SK-N-DZ (cell line): Measurements from ENCODE around the gene OR10AD1.
"Not testable (repeated sequence)": the region's sequence is repeated elsewhere in the genome, so short reads cannot be mapped to it uniquely, and the experiment has no call there.

Source experiments
- DNase-seq: peaks from one replicate; pipeline ENCODE4 v3.0.0-alpha.2; 2015; ENCODE audit warnings: low spot score

Gene OR10AD1

GRCh38 chr12:48163150-48163747, 39.8 kb downstream of the OR10AD1 start:
- no peak for DNase-seq

- DNase-seq = no peak
These were observed 42.3 kb downstream of the OR10AD1 start for GRCh38 chr12:48160807-48161206.

DNA sequence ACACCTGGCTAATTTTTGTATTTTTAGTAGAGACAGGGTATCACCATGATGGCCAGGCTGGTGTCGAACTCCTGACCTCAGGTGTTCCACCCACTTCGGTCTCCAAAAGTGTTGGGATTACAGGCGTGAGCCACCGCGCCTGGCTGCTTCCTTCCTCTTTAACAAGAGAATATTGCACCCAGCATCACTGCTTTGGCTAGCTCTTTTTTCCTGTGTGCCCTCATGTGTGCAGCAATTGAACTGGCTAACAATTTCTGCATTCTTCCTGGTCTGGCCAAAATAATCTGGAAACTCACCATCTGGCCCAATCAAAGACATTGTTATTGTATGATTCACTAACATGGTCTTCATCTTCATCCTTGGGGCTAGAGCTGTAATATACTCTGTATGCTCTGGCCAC, 43.0 kb downstream of the OR10AD1 start:
- no peak for DNase-seq

DNA sequence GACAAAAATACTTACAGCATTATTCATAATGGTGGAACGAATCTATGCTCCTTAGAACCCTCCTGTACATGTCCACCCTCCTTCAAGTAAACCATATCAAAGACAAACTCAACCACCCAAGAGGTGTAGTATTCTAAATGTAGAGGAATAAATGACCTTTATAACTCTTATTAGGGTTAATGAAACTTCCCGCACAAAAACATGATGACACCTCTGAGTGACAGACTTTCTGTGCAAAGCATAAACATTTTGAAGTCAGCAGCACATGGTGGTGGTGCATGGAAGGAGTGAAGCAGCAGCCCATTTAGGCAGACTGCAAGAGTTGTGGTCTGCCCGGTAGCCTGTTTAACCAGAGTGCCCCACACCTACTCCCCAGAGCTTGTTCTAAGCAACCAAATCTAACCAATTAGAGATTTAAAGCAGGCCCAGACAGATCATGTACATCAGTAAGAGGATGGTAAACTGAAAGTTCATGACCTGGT, 45.2 kb downstream of the OR10AD1 start:
- DNase-seq = peak; percentile 12

- peak; percentile 99 for DNase-seq
These were observed 45.8 kb downstream of the OR10AD1 start, which contains the start of gene ASB8 for GRCh38 chr12:48157018-48157888. Gene ASB8 (minus strand): TSS chr12:48157515. CDS start chr12:48153496, 4,019 bp downstream.

DNA sequence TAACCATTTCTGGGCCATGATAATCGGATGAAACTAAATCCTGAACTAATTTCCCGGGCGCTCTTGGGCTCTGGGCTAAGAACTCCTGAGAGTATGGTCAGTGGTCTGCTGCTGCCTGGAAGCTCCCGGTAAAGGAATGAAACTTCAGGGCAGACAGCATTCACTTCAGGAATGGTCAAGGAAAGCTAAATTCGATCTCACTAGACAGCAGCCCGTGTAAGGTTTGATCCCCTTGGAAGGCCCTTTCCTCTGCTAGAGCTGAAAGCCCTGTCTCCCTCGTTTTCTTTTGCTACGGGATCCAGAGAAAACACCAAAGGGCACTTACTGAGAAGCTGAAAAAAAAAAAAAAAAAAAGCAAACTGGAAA, 46.5 kb downstream of the OR10AD1 start:
- DNase-seq = no peak

DNA sequence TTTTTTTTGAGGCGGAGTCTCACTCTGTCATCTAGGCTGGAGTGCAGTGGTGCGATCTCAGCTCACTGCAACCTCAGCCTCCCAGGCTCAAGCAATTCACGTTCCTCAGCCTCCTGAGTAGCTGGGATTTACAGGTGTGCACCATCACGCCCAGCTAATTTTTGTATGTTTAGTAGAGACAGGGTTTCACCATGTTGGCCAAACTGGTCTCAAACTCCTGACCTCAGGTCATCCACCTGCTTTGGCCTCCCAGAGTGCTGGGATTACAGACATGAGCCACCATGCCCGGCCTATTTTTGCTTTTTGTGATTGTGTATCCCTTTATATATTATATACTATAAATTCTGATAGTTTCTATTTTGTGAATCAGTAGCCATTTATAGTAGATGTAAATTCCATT, 47.3 kb downstream of the OR10AD1 start:
- not testable (repeated sequence) for DNase-seq
